Measurements from ENCODE around the gene DYNC1I1.

- TF ChIP-seq EZH2 (IDR thresholded peaks at IDR 0.05) (no peak), CTCF (IDR thresholded peaks at IDR 0.05) (no peak), EZH2phosphoT487 (IDR thresholded peaks at IDR 0.05) (no peak)
Observed at GRCh38 chr7:96061844-96062243, 289.5 kb downstream of the DYNC1I1 start.
